ENCODE data around the gene ARHGAP23. TPM values are rescaled to one million over a fixed set of nuclear protein-coding genes. Genes with fewer than 3 reads are reported as not detected.

Gene ARHGAP23
- total RNA-seq, 1 donor = 66.1 TPM

GRCh38 chr17:38545531-38546225, 117.4 kb downstream of the ARHGAP23 start:
- no peak for TF ChIP-seq CTCF (IDR thresholded peaks at IDR 0.05; ENCODE audit: insufficient read depth, low read depth, low read length)
- no peak overlapping the region for H3K4me3 ChIP-seq (ENCODE audit: low read depth, low read length)
- no peak for DNase-seq (ENCODE audit: low read depth)

- TF ChIP-seq CTCF (IDR thresholded peaks at IDR 0.05; ENCODE audit: insufficient read depth, low read depth, low read length) = no peak
- H3K4me3 ChIP-seq (ENCODE audit: low read depth, low read length) = no peak overlapping the region
- no peak for DNase-seq (ENCODE audit: low read depth)
These were observed 118.1 kb downstream of the ARHGAP23 start for GRCh38 chr17:38546396-38546795.

GRCh38 chr17:38547444-38547843, 119.2 kb downstream of the ARHGAP23 start:
- no peak for TF ChIP-seq CTCF (IDR thresholded peaks at IDR 0.05; ENCODE audit: insufficient read depth, low read depth, low read length)
- H3K4me3 ChIP-seq (ENCODE audit: low read depth, low read length) = no peak overlapping the region
- no peak for DNase-seq (ENCODE audit: low read depth)

GRCh38 chr17:38549285-38549684, 121.0 kb downstream of the ARHGAP23 start:
- H3K4me3 ChIP-seq (ENCODE audit: low read depth, low read length) = no peak overlapping the region
- no peak for TF ChIP-seq CTCF (IDR thresholded peaks at IDR 0.05; ENCODE audit: insufficient read depth, low read depth, low read length)

GRCh38 chr17:38550661-38551060, 122.4 kb downstream of the ARHGAP23 start:
- no peak overlapping the region for H3K4me3 ChIP-seq (ENCODE audit: low read depth, low read length)
- TF ChIP-seq CTCF (IDR thresholded peaks at IDR 0.05; ENCODE audit: insufficient read depth, low read depth, low read length) = no peak
- peak; percentile 9 for DNase-seq (ENCODE audit: low read depth)

More at GRCh38 chr17:38549285-38549684, 121.0 kb downstream of the ARHGAP23 start:
- no peak for DNase-seq (ENCODE audit: low read depth)

- no peak for DNase-seq (ENCODE audit: low read depth)
- TF ChIP-seq CTCF (IDR thresholded peaks at IDR 0.05; ENCODE audit: insufficient read depth, low read depth, low read length) = no peak
- H3K4me3 ChIP-seq (ENCODE audit: low read depth, low read length) = no peak overlapping the region
These were observed 122.9 kb downstream of the ARHGAP23 start for GRCh38 chr17:38551121-38551520.

- TF ChIP-seq CTCF (IDR thresholded peaks at IDR 0.05; ENCODE audit: insufficient read depth, low read depth, low read length) = no peak
- no peak overlapping the region for H3K4me3 ChIP-seq (ENCODE audit: low read depth, low read length)
- no peak for DNase-seq (ENCODE audit: low read depth)
These were observed 124.1 kb downstream of the ARHGAP23 start for GRCh38 chr17:38552343-38552742.
